Osteoblast (primary cell): ENCODE results near the gene SLC26A4. TPM values are rescaled to one million over a fixed set of nuclear protein-coding genes. Genes with fewer than 3 reads are reported as not detected.

Experiments used
- DNase-seq: peaks from one replicate; pipeline ENCODE4 v3.0.0; 2011; ENCODE audit warnings: low spot score, mixed read lengths; ENCODE audit not compliant: insufficient read length; ENCODE audit errors: missing footprints
- H2AFZ ChIP-seq: 2 replicates; pipeline ENCODE4 v1.6.0; 2011; ENCODE audit warnings: mild to moderate bottlenecking, low read length
- H3K27ac ChIP-seq: 2 replicates; pipeline ENCODE4 v1.5.1; 2011; ENCODE audit warnings: mild to moderate bottlenecking, low read depth, low read length, moderate library complexity
- H3K27me3 ChIP-seq: 2 replicates; pipeline ENCODE4 v1.6.0; 2012; ENCODE audit warnings: mild to moderate bottlenecking, control low read depth, inconsistent platforms, low read length, moderate library complexity; ENCODE audit not compliant: insufficient read depth
- H3K36me3 ChIP-seq: 2 replicates; pipeline ENCODE4 v1.5.1; 2011; ENCODE audit warnings: mild to moderate bottlenecking, low read length, control low read depth, moderate library complexity; ENCODE audit not compliant: insufficient read depth
- H3K4me1 ChIP-seq: 2 replicates; pipeline ENCODE4 v1.5.1; 2011; ENCODE audit warnings: mild to moderate bottlenecking, low read length, control low read depth, moderate library complexity; ENCODE audit not compliant: insufficient read depth
- H3K4me2 ChIP-seq: 2 replicates; pipeline ENCODE4 v1.6.0; 2011; ENCODE audit warnings: mild to moderate bottlenecking, low read length; ENCODE audit not compliant: insufficient read depth
- H3K4me3 ChIP-seq: fragments of 200-600 bp; sonication (generic); 3 replicates; pipeline ENCODE4 v1.5.1; 2012; ENCODE audit warnings: mild to moderate bottlenecking, low read length, inconsistent platforms; ENCODE audit not compliant: insufficient read depth
- H3K79me2 ChIP-seq: 2 replicates; pipeline ENCODE4 v1.6.0; 2012; ENCODE audit warnings: mild to moderate bottlenecking, low read length, control low read depth, inconsistent platforms; ENCODE audit not compliant: insufficient read depth
- H3K9me3 ChIP-seq: 2 replicates; pipeline ENCODE4 v1.5.1; 2011; ENCODE audit warnings: low read depth, low read length, control low read depth
- H4K20me1 ChIP-seq: 2 replicates; pipeline ENCODE4 v1.6.0; 2012; ENCODE audit warnings: mild to moderate bottlenecking, low read length, control low read depth; ENCODE audit not compliant: insufficient read depth
- CTCF ChIP-seq: IDR thresholded peaks from 2 replicates; pipeline ENCODE4 v1.5.1; 2011; ENCODE audit warnings: mild to moderate bottlenecking, low read depth, low read length, moderate library complexity; ENCODE audit errors: extremely low read depth
- total RNA-seq: library from RNA; depleted of rRNA; stranded (reverse); fragments of >200 nt; gene quantifications from 2 replicates; pipeline ENCODE4 v1.2.3, GENCODE V29; 2012

The SLC26A4 gene
- total RNA-seq, 1 donor, result 0.36 TPM

GRCh38 chr7:107663196-107663595 is 2.6 kb downstream of the SLC26A4 start:
- Histone ChIP-seq H4K20me1 (no peaks in the 10 kb centered on the region), H3K79me2 (no peaks in the 10 kb centered on the region), H3K4me1 (peaks cover 32% of the 10 kb centered on the region), H3K27me3 (peaks cover 27% of the 10 kb centered on the region), H3K9me3 (no peaks in the 10 kb centered on the region), H3K36me3 (no peaks in the 10 kb centered on the region), H3K4me3 (no peak overlapping the region), H3K27ac (no peak overlapping the region), H2AFZ (no peak overlapping the region), H3K4me2 (no peak overlapping the region)
- no peak for TF ChIP-seq CTCF
- no peak for DNase-seq

DNA sequence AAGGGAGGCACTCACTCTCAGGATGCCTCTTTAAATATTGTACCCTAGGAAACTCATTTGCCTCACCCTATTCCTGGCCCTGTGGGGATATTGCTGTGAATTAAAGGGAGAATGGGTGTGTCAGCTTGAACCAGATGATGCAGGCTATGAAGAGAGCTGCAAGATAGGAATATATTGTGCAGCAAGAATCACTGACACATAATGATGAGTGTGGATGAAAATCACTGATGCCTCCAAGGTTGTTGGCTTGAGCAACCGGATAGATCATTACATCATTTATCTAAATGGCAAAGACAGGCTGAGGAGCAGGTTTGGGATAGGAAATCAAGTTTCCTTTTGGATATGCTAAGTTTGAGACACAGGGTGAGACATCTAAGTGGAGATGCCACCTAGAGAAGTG is 6.2 kb downstream of the SLC26A4 start:
- Histone ChIP-seq H3K79me2 (no peaks in the 10 kb centered on the region), H3K4me3 (no peak overlapping the region), H2AFZ (no peak overlapping the region), H3K4me1 (peaks cover 3% of the 10 kb centered on the region), H3K4me2 (no peak overlapping the region), H3K9me3 (no peaks in the 10 kb centered on the region), H4K20me1 (no peaks in the 10 kb centered on the region), H3K27ac (no peak overlapping the region), H3K36me3 (no peaks in the 10 kb centered on the region), H3K27me3 (peaks cover 10% of the 10 kb centered on the region)
- TF ChIP-seq CTCF, result no peak
- no peak for DNase-seq

DNA sequence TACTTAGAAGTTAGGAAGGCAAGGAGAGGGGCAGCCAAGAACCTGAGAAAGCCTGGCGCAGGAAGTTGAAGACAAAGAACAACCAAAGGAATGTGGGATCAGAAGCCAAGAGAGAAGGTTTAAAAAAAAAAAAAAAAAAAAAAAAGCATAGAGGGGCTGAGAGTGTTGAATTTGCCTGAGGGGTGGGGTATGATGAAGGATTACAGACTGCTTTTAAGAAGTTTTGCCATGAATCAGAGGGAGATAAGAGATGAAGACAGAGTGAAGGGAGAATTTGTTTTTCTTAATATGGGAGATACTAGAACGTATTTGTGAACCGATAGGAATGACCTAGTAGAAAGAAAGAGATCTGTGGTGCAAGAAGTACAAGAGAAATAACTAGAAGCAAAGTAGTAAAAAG is 6.7 kb downstream of the SLC26A4 start:
- Histone ChIP-seq H3K4me3 (no peak overlapping the region), H3K4me1 (no peaks in the 10 kb centered on the region), H3K36me3 (no peaks in the 10 kb centered on the region), H4K20me1 (no peaks in the 10 kb centered on the region), H3K9me3 (no peaks in the 10 kb centered on the region), H3K79me2 (no peaks in the 10 kb centered on the region), H3K27me3 (peaks cover 5% of the 10 kb centered on the region), H3K27ac (no peak overlapping the region), H3K4me2 (no peak overlapping the region), H2AFZ (no peak overlapping the region)
- DNase-seq, result no peak
- no peak for TF ChIP-seq CTCF

DNA sequence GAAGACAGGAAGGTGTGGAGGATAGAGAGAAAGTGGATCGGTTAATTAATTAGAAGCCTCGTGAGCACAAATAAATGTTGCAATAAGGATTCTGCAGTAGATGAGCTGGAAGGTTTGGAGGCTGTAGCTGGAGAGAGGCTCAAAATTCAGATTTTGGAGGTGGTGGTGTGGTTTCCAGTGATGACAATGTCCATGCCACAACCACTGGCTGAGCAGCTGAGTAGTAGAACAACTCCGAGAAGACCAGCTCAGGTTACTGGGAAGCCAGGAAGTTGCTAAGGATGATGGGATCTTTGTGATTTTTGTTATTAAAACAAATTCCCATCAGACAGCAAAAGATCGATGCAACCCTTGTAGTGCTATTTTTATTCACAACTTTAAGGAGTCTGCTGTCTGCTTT is 7.7 kb downstream of the SLC26A4 start:
- no peak for TF ChIP-seq CTCF
- Histone ChIP-seq H3K4me1 (no peaks in the 10 kb centered on the region), H3K27ac (no peak overlapping the region), H3K27me3 (no peaks in the 10 kb centered on the region), H4K20me1 (no peaks in the 10 kb centered on the region), H3K36me3 (no peaks in the 10 kb centered on the region), H3K79me2 (no peaks in the 10 kb centered on the region), H3K9me3 (no peaks in the 10 kb centered on the region), H2AFZ (no peak overlapping the region), H3K4me2 (no peak overlapping the region), H3K4me3 (no peak overlapping the region)
- DNase-seq, result no peak
